Tibial nerve (tissue), 4 donors: ENCODE data around the gene ZNF628. TPM values are rescaled to one million over a fixed set of nuclear protein-coding genes. Genes with fewer than 3 reads are reported as not detected.

Experiments used
- DNase-seq, 2 donors: peaks; one replicate each; pipeline ENCODE4 v3.0.0-alpha.2; 2019; ENCODE audit warnings: low spot score in 2 of 2
- H3K27ac ChIP-seq, 4 donors: fragments of 200-600 bp; sonication (generic) in 3 of 4; one replicate each; pipeline ENCODE4 v1.5.1; 2017 to 2019; ENCODE audit warnings: mild to moderate bottlenecking in 1 of 4
- H3K27me3 ChIP-seq, 2 donors: fragments of 200-600 bp; sonication (generic) in 1 of 2; one replicate each; pipeline versions ENCODE4 v1.5.1 to v1.6.0; 2017 to 2019
- H3K36me3 ChIP-seq, 3 donors: fragments of 200-600 bp; sonication (generic); one replicate each; pipeline ENCODE4 v1.5.1; 2018 to 2019
- H3K4me1 ChIP-seq, 4 donors: fragments of 200-600 bp; sonication (generic) in 3 of 4; one replicate each; pipeline ENCODE4 v1.5.1; 2017 to 2019
- H3K4me3 ChIP-seq, 4 donors: fragments of 200-600 bp; sonication (generic) in 3 of 4; one replicate each; pipeline ENCODE4 v1.5.1; 2017 to 2019; ENCODE audit warnings: mild to moderate bottlenecking in 1 of 4, moderate library complexity in 1 of 4
- H3K9me3 ChIP-seq, 4 donors: fragments of 200-600 bp; sonication (generic) in 3 of 4; one replicate each; pipeline ENCODE4 v1.5.1; 2017 to 2019
- CTCF ChIP-seq, 5 experiments: fragments of 200-600 bp in 3 of 5; fragments of 450-650 bp in 2 of 5; sonication (generic) in 3 of 5; IDR thresholded peaks; one replicate each; pipeline ENCODE4 v1.5.1; 2016 to 2019; ENCODE audit warnings: antibody characterized with exemption in 5 of 5, mild to moderate bottlenecking in 3 of 5, moderate library complexity in 2 of 5
- EP300 ChIP-seq, 2 donors: sonication (generic); formaldehyde crosslinking; IDR thresholded peaks; one replicate each; pipeline ENCODE4 v1.6.1; 2017; ENCODE audit warnings: antibody characterized with exemption in 2 of 2, mild to moderate bottlenecking in 1 of 2
- POLR2A ChIP-seq, 2 donors: fragments of 450-650 bp; IDR thresholded peaks; one replicate each; pipeline ENCODE4 v1.6.1; 2017; ENCODE audit warnings: antibody characterized with exemption in 2 of 2, mild to moderate bottlenecking in 2 of 2, moderate library complexity in 2 of 2
- WGBS, 2 donors: methylation state at CpG; one replicate each; pipeline ENCODE4 v1.1.5; 2018; 5-methylcytosine and 5-hydroxymethylcytosine counted together
- total RNA-seq, 4 donors: library from RNA; depleted of rRNA; stranded (reverse); fragments of >200 nt; gene quantifications; one replicate each; pipeline ENCODE4 v1.1.0, GENCODE V29; 2016

ZNF628 gene
- total RNA-seq, 4 donors from 2014 or later = 3.5 to 16.8 (median 4.0) TPM

DNA sequence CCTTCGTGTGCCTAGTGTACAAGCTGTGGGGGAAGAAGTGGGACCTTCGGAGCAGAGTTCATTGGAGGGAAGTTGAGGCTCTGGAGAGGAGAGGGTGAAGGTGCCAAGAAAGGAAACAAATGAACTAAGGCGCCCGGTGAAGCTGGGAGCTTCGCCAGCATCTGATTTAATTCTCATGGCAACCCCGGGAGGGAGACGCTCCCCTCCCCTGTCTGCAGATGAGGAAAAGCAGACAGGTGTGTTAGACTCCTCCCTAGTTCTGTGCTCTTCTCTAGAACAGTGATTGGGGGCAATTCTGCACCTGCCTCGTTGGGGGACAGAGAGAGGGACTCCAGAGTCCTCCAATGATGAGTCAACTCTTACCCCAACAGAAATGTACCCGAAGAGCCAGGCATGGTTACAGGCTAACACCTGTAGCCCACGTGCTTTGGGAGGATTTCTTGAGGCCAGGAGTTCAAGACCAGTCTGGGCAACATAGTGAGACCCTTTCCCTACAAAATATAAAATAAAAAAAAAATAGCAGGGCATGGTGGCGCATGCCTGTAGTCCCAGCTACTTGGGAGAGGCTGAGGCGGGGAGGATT, 16.0 kb downstream of the ZNF628 start:
- peak overlapping the region in 1 of 4 donors; percentile 93 for H3K27ac ChIP-seq
- no peaks in the 10 kb centered on the region for H3K9me3 ChIP-seq
- H3K36me3 ChIP-seq = no peaks in the 10 kb centered on the region
- no peak for DNase-seq
- 44 to 63% methylated on average over 12 of the region's 12 CpGs for WGBS, 2 donors
- H3K4me3 ChIP-seq = no peak overlapping the region
- H3K4me1 ChIP-seq = peaks cover 0 to 80% (median 17%) of the 10 kb centered on the region in 4 donors
- no peaks in the 10 kb centered on the region for H3K27me3 ChIP-seq
- no peak for TF ChIP-seq EP300 (IDR thresholded peaks at IDR 0.05)
- TF ChIP-seq CTCF (IDR thresholded peaks at IDR 0.05) = no peak
- TF ChIP-seq POLR2A (IDR thresholded peaks at IDR 0.05) = no peak

DNA sequence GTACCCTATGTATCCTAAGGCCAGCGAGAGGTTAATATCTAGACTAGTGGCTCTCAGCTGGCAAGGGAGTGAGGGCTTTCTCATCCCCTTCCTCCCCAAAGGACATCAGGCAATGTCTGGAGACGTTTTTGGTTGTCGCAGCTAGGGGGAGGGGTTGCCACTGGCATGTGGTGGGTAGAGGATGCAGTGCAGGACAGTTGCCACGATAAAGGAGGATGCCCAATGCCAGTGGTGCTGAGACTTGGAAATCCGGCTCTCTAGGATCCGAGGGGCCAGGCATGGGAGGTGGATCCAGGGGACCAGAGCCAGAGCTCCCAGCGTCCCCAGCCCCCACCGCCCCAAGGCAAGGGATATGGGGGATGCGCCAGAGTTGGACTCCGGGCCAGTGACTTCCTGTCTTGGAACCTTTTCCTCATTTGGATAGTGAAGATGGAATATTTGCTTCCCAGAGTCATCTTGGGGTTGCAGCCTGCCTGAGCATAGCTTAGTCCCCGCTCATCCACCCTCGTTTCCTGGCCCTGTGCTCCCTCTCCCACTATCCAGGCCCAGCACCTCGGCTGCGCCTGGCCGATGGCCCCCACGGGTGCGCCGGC, 16.7 kb downstream of the ZNF628 start:
- H3K4me3 ChIP-seq = peak overlapping the region in 2 of 4 donors; percentile 11 to 45

DNA sequence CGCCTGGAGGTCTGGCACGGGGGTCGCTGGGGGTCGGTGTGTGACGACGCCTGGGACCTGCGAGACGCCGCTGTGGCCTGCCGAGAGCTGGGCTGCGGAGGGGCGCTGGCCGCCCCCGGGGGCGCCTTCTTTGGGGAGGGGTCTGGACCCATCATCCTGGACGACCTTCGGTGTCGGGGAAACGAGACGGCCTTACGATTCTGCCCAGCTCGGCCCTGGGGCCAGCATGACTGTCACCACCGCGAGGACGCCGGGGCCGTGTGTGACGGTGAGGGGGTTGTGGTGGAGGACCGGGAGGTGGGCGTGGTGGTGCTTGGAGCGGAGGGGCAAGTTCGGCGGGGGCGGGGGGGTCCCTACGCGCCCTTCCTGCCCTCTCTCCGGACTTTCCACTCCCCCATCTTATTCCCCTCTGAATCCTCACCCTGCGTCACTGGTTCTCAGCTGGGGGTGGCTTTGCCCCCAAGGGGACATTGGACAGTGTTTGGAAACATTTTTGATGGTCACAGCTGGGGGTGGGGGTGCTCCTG, 17.3 kb downstream of the ZNF628 start:
- peak overlapping the region in 2 of 4 donors; percentile 11 to 45 for H3K4me3 ChIP-seq
- WGBS, 2 donors = 31 to 45% methylated on average over 20 to 28 of the region's 38 CpGs
- no peaks in the 10 kb centered on the region for H3K9me3 ChIP-seq
- peak overlapping the region; percentile 6 to 87 (median 79) for H3K27ac ChIP-seq
- H3K4me1 ChIP-seq = peaks cover 0 to 67% (median 9%) of the 10 kb centered on the region in 4 donors
- TF ChIP-seq POLR2A (IDR thresholded peaks at IDR 0.05) (no peak), EP300 (IDR thresholded peaks at IDR 0.05) (no peak), CTCF (IDR thresholded peaks at IDR 0.05) (no peak)
- no peak for DNase-seq
- H3K36me3 ChIP-seq = no peaks in the 10 kb centered on the region
- no peaks in the 10 kb centered on the region for H3K27me3 ChIP-seq

More for the DNA sequence above, 16.7 kb downstream of the ZNF628 start:
- WGBS, 2 donors = 34 to 48% methylated on average over 12 to 14 of the region's 18 CpGs
- no peaks in the 10 kb centered on the region for H3K36me3 ChIP-seq
- peak overlapping the region; percentile 6 to 87 (median 79) for H3K27ac ChIP-seq
- H3K9me3 ChIP-seq = no peaks in the 10 kb centered on the region
- no peak for DNase-seq
- H3K27me3 ChIP-seq = no peaks in the 10 kb centered on the region
- H3K4me1 ChIP-seq = peaks cover 0 to 73% (median 12%) of the 10 kb centered on the region in 4 donors
- TF ChIP-seq CTCF (IDR thresholded peaks at IDR 0.05) (no peak), EP300 (IDR thresholded peaks at IDR 0.05) (no peak), POLR2A (IDR thresholded peaks at IDR 0.05) (no peak)

DNA sequence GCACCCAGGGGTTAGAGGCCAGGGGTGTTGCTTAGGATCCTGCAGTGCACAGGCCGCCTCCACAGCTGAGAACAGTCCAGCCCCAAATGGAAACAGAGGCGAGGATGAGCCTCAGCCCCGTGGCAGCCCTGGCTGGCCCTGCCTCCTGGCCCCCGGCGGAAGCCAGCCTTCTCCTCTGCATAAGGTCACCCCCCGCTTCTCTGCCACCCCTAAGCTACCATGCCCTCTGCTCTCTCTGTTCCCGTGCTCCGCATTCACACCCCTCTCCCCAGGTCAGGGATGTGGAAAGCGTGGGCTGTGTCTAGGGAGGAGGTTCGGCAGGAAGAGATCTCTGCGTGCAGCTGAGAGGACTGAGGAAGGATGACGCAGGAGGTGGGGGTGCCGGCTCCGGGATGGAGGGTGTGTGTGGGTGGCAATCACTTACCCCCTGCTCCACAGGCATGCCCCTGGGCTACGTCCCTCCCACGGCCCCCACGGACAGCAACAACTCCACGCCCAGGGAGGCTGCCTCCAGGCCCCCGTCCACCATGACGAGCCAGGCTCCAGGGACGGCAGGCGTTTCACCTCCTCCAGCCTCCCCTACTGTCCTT, 17.9 kb downstream of the ZNF628 start:
- no peaks in the 10 kb centered on the region for H3K27me3 ChIP-seq
- peaks cover 0 to 62% (median 9%) of the 10 kb centered on the region in 4 donors for H3K4me1 ChIP-seq
- 8 to 15% methylated on average over 17 to 20 of the region's 22 CpGs for WGBS, 2 donors
- no peak for DNase-seq
- H3K27ac ChIP-seq = peak overlapping the region; percentile 6 to 87 (median 79)
- no peaks in the 10 kb centered on the region for H3K36me3 ChIP-seq
- peak in 1 of 2 donors; percentile 35 for TF ChIP-seq EP300 (IDR thresholded peaks at IDR 0.05)
- TF ChIP-seq CTCF (IDR thresholded peaks at IDR 0.05) = no peak
- peak overlapping the region in 3 of 4 donors; percentile 13 to 45 (median 20) for H3K4me3 ChIP-seq
- no peaks in the 10 kb centered on the region for H3K9me3 ChIP-seq
